Heart right ventricle (tissue), 16 donors: Measurements from ENCODE around the gene BHLHA9. TPM values are rescaled to one million over a fixed set of nuclear protein-coding genes. Genes with fewer than 3 reads are reported as not detected.

Experiments used
- ATAC-seq, 8 donors: fragments of 200-7000 bp; cut with Tn5 transposase; one replicate each; pipeline ENCODE4 v1.9.1; 2020; ENCODE audit warnings: mild to moderate bottlenecking in 8 of 8, moderate library complexity in 8 of 8, moderate number of reproducible peaks in 1 of 8
- DNase-seq, 2 donors: peaks; one replicate each; pipeline ENCODE4 v3.0.0-alpha.2; 2020
- H3K27ac ChIP-seq, 10 donors: fragments of 200-600 bp; sonication (generic) in 2 of 10; one replicate each; pipeline versions ENCODE4 v1.5.0 to v1.8.0; 2020 to 2022; ENCODE audit warnings: mild to moderate bottlenecking in 3 of 10
- H3K27me3 ChIP-seq, 7 donors: fragments of 200-600 bp; one replicate each; pipeline ENCODE4 v1.8.0; 2021 to 2022; ENCODE audit warnings: mild to moderate bottlenecking in 2 of 7
- H3K36me3 ChIP-seq, 9 donors: fragments of 200-600 bp; sonication (generic) in 1 of 9; one replicate each; pipeline versions ENCODE4 v1.5.0 to v1.8.0; 2020 to 2022; ENCODE audit warnings: mild to moderate bottlenecking in 2 of 9
- H3K4me1 ChIP-seq, 9 donors: fragments of 200-600 bp; sonication (generic) in 1 of 9; one replicate each; pipeline versions ENCODE4 v1.5.0 to v1.8.0; 2020 to 2022; ENCODE audit warnings: mild to moderate bottlenecking in 4 of 9
- H3K4me3 ChIP-seq, 10 donors: fragments of 200-600 bp; sonication (generic) in 2 of 10; one replicate each; pipeline versions ENCODE4 v1.5.0 to v1.8.0; 2020 to 2022; ENCODE audit warnings: mild to moderate bottlenecking in 7 of 10, moderate library complexity in 2 of 10
- H3K9me3 ChIP-seq, 11 donors: fragments of 200-600 bp in 10 of 11; sonication (generic) in 2 of 11; one replicate each; pipeline versions ENCODE4 v1.5.0 to v1.8.0; 2013 to 2022; ENCODE audit warnings: mild to moderate bottlenecking in 2 of 11, control low read depth in 1 of 11, moderate library complexity in 1 of 11
- WGBS, 2 donors: extraction: QIAGEN DNeasy Blood & Tissue Kit; methylation state at CpG; one replicate each; pipeline ENCODE4 v1.1.7; 2013; ENCODE audit warnings: inconsistent platforms in 1 of 2; 5-methylcytosine and 5-hydroxymethylcytosine counted together
- intact Hi-C, 10 donors: fragments of 100-400 bp; cut with DNase I; formaldehyde crosslinking; loops; one replicate each; pipeline versions ENCODE4 v1.11.1 to v1.14.2; 2022
- polyA plus RNA-seq, 2 donors: library from polyadenylated mRNA; stranded (reverse); fragments of 200-250 nt; gene quantifications; one replicate each; pipeline ENCODE4 v1.2.3, GENCODE V29; 2013
- total RNA-seq, 10 donors: library from RNA; stranded (reverse); fragmentation: NEBNext Ultra II Directional in 3 of 10; extraction: Animal tissue kit (Norgen Biotek cat#: 25700) in 3 of 10; gene quantifications; one replicate each; pipeline versions ENCODE4 v1.2.1 to v1.2.4, GENCODE V29; 2021 to 2023
- TF ChIP-seq, protein P1 (sequence below), 9 donors: fragments of 200-600 bp; sonication (generic) in 2 of 9; IDR thresholded peaks; one replicate each; pipeline versions ENCODE4 v1.5.0 to v1.8.0; 2021 to 2022; ENCODE audit warnings: antibody characterized with exemption in 9 of 9, mild to moderate bottlenecking in 5 of 9, moderate library complexity in 1 of 9
- donor health status: Arrhythmogenic right ventricular cardiomyopathy.
- donor health status: ischemic (EF 13 %, LVEDD 7.1; RV severe dilation, severe dysfunction).
- donor health status: healthy with polysubstance abuse.
- donor health status: DM: no; HTN: yes; CAD: no.
- donor health status: DM: no; HTN: no; CAD: no.
- donor health status: ischemic (EF 25% LVEDD 6.9; RV normal size, moderate dysfunction).
- donor health status: ischemic (EF 25% LVEDD 5.7; RV mildly dilated, moderate dysfunction).
- donor health status: healthy.
- donor health status: DM: yes; HTN: yes; CAD: no.
- donor health status: Ischemic cardiomyopathy.
- donor health status: ischemic (EF 35%, LVEDD 5.7; RV mildly dilated, moderate dysfunction).
- donor health status: nonischemic (EF 11% LVEDD 7.7; RV severe dilation, severe dysfunction).
- donor health status: DM: yes; HTN: yes; CAD: no.
- donor health status: PGD.
- donor health status: ischemic (EF 29% LVEDD 5.4; RV normal size, mild dysfunction).
- donor health status: nonischemic (EF 23%, LVEDD 6.1; RV moderate dilation, normal function).

The BHLHA9 gene
- total and polyA plus RNA-seq, 12 donors: 0.30 to 0.37 TPM; not detected in 10

DNA sequence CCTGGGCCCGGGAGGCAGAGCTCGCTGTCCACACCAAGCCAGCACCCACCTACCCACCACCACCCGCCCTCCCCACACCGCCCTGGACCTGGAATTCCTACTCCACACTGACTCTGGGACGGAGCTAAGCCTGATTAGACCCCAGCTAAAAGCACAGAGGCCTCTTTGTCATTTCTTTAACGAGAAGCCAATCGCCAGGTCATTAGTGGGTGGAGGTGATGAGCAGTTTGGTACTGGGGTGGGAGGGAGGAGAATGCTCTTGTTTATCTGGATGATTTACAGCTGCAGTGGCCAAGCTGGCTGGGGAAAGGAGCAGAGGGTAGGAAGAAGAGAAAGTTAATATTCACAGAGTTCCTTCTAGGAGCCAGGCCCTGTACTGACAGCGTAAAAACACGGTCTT lies 6.0 kb upstream of the BHLHA9 start:
- Histone ChIP-seq H3K36me3 (no peaks in the 10 kb centered on the region), H3K27me3 (peaks cover 0 to 23% (median 0%) of the 10 kb centered on the region in 7 donors), H3K27ac (no peak overlapping the region), H3K4me1 (peaks cover 0 to 30% (median 22%) of the 10 kb centered on the region in 9 donors), H3K4me3 (no peak overlapping the region), H3K9me3 (peaks cover 0 to 5% (median 0%) of the 10 kb centered on the region in 11 donors)
- intact Hi-C loops: loop anchor here in 5 of 10 donors (5.0 to 10.0 kb wide), 4 partner anchors 248 to 451 kb away; partner anchors contain the start of genes INPP5K (in 2 of the 5), RILP (in 1 of the 5), SCARF1 (in 1 of the 5) and TLCD2 (in 1 of the 5)
- DNase-seq (no peak), ATAC-seq (no peak)
- 69 to 71% methylated on average over 9 of the region's 9 CpGs for WGBS, 2 donors
- TF ChIP-seq, protein P1, sequence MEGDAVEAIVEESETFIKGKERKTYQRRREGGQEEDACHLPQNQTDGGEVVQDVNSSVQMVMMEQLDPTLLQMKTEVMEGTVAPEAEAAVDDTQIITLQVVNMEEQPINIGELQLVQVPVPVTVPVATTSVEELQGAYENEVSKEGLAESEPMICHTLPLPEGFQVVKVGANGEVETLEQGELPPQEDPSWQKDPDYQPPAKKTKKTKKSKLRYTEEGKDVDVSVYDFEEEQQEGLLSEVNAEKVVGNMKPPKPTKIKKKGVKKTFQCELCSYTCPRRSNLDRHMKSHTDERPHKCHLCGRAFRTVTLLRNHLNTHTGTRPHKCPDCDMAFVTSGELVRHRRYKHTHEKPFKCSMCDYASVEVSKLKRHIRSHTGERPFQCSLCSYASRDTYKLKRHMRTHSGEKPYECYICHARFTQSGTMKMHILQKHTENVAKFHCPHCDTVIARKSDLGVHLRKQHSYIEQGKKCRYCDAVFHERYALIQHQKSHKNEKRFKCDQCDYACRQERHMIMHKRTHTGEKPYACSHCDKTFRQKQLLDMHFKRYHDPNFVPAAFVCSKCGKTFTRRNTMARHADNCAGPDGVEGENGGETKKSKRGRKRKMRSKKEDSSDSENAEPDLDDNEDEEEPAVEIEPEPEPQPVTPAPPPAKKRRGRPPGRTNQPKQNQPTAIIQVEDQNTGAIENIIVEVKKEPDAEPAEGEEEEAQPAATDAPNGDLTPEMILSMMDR (IDR thresholded peaks at IDR 0.05): no peak

DNA sequence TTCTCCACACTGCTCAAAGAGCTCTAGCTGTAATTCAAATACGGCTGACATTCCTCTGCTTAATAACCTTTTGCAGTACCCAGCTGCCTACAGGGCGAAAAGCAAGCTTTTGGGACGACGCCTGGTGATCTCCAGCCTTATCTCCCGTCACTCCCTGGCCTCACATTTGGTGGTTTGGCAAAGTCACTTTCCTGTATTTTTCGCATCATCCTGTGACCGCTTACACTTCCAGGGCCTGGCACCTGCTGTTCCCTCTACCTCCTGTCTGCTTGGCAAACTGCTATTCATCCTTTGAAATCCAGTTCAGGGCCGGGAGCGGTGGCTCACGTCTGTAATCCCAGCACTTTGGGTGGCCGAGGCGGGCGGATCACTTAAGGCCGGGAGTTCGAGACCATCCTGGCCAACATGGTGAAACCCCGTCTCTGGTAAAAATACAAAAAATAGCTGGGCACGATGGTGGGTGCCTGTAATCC lies 2.7 kb upstream of the BHLHA9 start:
- peaks cover 11 to 41% (median 30%) of the 10 kb centered on the region in 7 donors for H3K27me3 ChIP-seq
- H3K36me3 ChIP-seq: no peaks in the 10 kb centered on the region
- H3K4me1 ChIP-seq: peaks cover 0 to 26% (median 12%) of the 10 kb centered on the region in 9 donors
- ATAC-seq: peak in 7 of 8 donors; percentile 10 to 64 (median 38)
- intact Hi-C loops: loop anchor here in 4 of 10 donors (10.0 kb wide), 3 partner anchors 247 to 447 kb away; partner anchors contain the start of genes INPP5K (in 2 of the 4), RILP (in 1 of the 4), SCARF1 (in 1 of the 4) and TLCD2 (in 1 of the 4)
- peak overlapping the region; percentile 76 to 96 (median 94) for H3K27ac ChIP-seq
- 7 to 8% methylated on average over 17 of the region's 17 CpGs for WGBS, 2 donors
- peak in 1 of 2 donors; percentile 34 for DNase-seq
- no peaks in the 10 kb centered on the region for H3K9me3 ChIP-seq
- H3K4me3 ChIP-seq: peak overlapping the region; percentile 54 to 81 (median 72)
- TF ChIP-seq, protein P1 (IDR thresholded peaks at IDR 0.05): no peak

DNA sequence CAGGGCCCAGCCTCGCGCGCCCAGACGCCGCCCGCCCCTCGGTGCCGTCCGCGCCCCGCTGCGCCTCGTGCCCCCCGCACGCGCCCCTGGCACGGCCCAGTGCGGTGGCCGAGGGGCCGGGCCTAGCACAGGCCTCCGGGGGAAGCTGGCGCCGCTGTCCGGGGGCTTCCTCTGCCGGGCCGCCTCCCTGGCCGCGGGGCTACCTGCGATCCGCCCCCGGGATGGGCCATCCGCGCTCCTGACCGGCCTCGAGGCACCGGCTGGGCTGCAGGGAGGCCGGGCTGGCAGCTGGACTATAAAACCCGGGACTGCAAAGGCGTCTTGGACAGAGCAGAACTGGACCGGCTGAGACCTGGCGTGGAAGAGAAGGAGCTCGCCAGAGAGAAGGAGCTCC lies 783 bp downstream of the BHLHA9 start:
- 8 to 13% methylated on average over 20 to 42 of the region's 42 CpGs for WGBS, 2 donors
- Histone ChIP-seq H3K27ac (no peak overlapping the region), H3K9me3 (no peaks in the 10 kb centered on the region), H3K36me3 (no peaks in the 10 kb centered on the region), H3K4me1 (peaks cover 0 to 28% (median 14%) of the 10 kb centered on the region in 9 donors), H3K27me3 (peaks cover 11 to 59% (median 37%) of the 10 kb centered on the region in 7 donors), H3K4me3 (no peak overlapping the region)
- TF ChIP-seq, protein P1 (IDR thresholded peaks at IDR 0.05): no peak
- no peak for ATAC-seq
- intact Hi-C loops: loop anchor here in 5 of 10 donors (5.0 to 10.0 kb wide), 4 partner anchors 61 to 294 kb away; partner anchors contain the start of genes INPP5K (in 2 of the 5) and PITPNA (in 1 of the 5)
- DNase-seq: no peak

DNA sequence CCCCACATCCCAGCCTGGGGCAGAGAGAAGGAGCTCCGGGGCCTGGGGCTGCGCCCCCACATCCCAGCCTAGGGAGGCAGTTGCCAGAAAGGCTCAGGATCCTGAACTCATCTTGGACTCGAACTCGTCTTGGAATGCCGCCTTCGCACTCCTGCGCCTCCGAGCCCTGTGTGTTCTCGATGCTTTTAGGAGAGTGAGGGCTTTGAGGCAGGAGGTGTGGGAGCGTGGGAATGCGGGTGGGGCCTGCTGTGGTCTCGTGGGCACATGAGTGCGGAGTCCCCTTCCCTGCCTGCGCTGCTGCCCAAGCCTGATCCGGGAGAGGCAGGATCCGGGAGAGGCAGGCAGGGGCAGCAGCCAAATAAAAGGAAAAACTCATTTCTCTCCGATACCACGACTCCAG lies 1.2 kb downstream of the BHLHA9 start:
- Histone ChIP-seq H3K4me1 (peaks cover 0 to 32% (median 15%) of the 10 kb centered on the region in 9 donors), H3K36me3 (no peaks in the 10 kb centered on the region), H3K27ac (no peak overlapping the region), H3K9me3 (no peaks in the 10 kb centered on the region), H3K27me3 (peaks cover 11 to 63% (median 38%) of the 10 kb centered on the region in 7 donors), H3K4me3 (no peak overlapping the region)
- 59 to 60% methylated on average over 18 of the region's 18 CpGs for WGBS, 2 donors
- ATAC-seq (no peak), DNase-seq (no peak)
- intact Hi-C loops: loop anchor here in 5 of 10 donors (5.0 to 10.0 kb wide), 4 partner anchors 61 to 293 kb away; partner anchors contain the start of genes INPP5K (in 2 of the 5) and PITPNA (in 1 of the 5)
- TF ChIP-seq, protein P1 (IDR thresholded peaks at IDR 0.05): no peak
